Stimulated activated naive CD8-positive, alpha-beta T cell treated with anti-CD3 and anti-CD28 coated beads, Interleukin-15, Interleukin-2, amounts not matched to agents 100 U/mL and 50 U/mL, for 24 hours (primary cell): Measurements from ENCODE around the gene PKP3.
"Not testable (repeated sequence)": the region's sequence is repeated elsewhere in the genome, so short reads cannot be mapped to it uniquely, and the experiment has no call there.

Source experiments
- ATAC-seq: fragments of 150-1000 bp; cut with Tn5 transposase; one replicate; pipeline ENCODE4 v1.10.0; 2021
- DNase-seq: peaks from one replicate; pipeline ENCODE4 v3.0.0; 2021

PKP3 gene

GRCh38 chr11:394034-394857 is at the start of gene PKP3:
PKP3 (plus strand) TSS chr11:394209; CDS start chr11:394293, 84 bp downstream.
- DNase-seq, result no peak
- ATAC-seq, result no peak

DNA sequence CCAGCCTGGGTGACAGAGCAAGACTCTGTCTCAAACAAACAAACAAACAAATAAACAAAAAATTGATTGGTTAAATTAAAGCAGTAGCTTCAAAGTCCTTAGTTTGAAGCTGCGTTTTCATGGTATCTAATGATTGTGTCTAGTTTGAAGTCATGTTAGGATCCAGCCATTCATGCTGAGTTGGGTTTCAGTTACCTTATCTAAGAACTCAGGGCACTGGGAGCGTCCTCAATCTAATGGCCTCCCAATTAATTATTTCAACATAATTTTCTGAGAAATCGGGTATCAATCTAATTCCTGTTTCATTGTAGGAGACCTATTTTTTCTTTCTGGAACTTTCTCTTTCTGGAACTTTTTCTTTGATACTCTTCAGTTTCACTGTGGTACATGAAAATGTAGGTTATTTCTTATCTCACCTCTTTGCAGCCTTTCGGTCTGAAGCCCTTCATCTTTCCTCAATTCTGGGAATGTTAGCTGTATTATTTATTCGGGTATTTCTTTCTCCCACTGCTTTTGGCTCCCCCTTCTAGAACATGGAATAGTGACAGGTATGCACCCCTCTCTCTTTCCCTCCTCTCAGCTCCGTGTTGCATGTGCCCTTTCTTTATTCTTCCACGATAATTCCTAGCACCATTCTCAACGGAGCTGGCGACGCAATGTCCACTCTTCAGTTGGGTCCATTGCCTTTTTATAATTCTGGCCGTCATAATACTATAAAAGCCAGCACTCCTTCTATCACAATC is 49.0 kb upstream of the PKP3 start:
- DNase-seq, result no peak
- ATAC-seq, result no peak

DNA sequence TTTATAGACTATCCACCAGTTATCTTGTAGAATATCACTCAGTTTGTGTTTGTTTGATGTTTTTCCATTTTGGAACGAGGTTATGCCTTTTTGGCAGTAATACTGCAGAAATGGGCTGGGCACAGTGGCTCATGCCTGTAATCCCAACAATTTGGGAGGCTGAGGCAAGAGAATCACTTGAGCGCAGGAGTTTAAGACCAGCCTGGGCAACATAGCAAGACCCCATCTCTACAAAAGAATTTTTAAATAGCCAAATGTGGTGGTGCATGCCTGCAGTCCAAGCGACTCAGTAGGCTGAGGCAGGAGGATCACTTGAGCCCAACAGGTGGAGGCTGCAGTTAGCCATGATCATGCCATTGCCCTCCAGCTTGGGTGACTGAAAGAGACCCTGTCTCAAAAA is 47.5 kb upstream of the PKP3 start:
- ATAC-seq (no peak), DNase-seq (no peak)

DNA sequence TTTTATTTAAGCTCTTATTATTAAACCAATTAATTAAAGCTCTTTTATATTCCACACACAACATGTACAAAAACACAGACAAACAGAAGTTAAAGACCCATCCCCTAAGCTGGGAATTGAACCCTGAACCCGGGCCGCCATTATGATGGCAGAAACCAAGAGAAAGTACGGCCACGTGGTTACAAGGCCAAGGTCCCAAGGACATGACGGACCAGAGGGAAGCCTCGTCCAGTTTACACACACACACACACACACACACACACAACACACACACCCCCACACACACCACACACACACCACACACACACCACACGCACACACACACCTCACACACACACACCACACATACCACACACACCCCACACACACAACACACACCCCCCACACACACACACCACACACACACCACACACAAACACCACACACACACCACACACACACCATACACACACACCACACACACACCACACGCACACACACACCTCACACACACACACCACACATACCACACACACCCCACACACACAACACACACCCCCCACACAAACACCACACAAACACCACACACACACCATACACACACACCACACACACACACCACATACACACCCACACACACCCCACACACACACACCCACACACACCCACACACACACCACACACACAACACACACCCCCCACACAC is 44.6 kb upstream of the PKP3 start:
- not testable (repeated sequence) for DNase-seq, ATAC-seq

GRCh38 chr11:350033-350722 is 43.8 kb upstream of the PKP3 start:
- not testable (repeated sequence) for ATAC-seq, DNase-seq

DNA sequence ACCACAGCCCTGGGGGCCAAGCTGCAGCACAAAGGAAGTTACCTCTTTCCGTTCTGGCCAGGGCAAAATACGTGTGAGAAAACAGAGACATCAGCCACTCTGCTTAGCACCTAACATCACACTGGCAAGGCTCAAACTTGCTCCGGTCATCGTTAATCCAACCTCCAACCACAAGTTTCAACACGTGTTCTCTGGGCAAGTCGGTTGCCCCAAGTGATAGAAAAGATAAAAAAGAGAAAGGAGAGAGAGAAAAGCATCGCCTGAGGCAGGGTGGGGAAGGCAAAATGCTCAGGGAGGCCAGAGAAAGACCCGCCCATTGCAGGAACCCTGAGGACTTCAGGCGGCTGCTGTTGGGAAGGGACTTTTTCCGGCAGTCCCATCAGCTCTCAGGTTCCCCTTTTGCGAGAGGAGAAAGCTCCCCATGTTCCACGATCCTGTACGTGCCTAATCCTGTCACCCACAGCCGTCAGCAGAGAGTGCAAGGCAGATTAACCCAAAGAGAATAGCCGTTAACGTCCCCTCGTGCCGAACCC is 43.2 kb upstream of the PKP3 start:
- DNase-seq, result no peak
- ATAC-seq, result no peak

DNA sequence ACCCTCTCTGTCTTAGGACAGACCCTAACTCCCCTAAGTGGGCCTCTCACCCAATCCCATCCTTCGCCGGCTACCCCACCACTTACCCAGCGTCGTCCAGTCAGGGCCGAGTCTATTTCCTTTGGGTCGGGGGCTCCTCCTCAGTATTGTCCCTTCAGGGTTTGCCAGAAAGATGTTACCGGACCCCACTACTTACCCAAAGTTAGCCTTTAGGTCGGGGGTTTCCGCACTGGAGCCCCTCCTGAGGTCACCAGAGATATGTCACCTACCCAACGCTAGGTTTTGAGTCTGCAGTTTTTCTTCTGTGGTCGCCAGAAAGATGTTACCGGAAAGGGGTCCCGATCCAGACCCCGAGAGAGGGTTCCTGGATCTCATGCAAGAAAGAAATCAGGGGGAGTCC is 42.6 kb upstream of the PKP3 start:
- DNase-seq, result no peak
- ATAC-seq, result no peak

DNA sequence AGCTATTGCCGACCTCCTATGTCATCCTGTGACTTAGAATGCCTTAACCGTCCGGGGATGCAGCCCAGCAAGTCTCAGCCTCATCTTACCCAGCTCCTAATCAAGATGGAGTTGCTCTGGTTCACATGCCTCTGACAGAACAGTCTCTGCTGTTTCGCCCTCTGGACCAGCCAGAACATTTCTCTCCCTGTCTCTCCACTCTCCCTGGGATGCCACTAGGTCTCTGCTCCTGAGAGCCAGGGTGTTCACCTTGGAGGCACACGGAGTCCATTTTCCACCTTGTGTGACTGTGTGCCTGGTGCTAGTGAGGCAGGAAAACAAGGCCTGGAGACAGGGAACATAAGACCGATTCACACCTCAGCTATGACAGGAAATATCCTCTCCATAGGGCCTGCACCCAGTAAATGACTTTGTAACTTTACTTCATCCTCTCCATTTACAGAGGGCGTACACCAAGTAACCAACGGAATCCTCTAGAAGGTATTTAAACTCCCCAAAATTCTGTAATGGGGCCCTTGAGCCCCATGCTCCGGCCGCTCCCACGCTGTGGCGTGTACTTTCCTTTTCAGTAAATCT is 41.5 kb upstream of the PKP3 start:
- ATAC-seq, result no peak
- DNase-seq, result no peak

DNA sequence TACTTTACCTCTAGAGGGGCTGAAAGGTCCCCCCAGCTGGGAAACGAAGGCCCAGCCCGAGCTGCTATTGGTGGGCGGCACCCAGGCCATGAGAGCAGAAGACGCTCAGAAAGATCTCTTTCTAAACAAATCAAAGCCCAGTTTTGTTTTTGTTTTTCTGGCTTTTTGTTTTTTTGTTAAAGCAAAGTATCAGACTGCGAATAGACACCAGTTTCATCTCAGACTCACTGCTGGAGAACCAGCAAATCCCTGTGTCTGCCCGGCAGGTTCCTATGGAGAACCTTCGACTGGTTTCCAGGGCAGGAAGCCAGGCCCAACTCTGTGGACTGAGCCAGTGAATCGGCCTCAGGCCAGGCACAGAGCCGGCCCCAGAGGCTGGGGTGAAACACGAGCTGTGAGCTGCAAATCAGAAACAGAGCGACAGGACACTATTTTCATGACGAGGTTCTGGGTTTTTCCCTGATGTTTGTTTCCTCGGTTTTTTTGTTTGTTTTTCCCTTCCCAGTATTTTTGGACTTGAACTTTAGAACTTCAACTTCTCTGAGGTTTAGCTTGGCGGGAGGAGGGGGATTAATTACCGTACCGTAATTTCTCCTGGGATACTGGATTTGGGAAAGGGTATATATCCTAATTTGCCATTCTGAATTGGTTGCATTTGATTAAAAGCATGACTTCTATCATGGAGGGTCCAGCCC is 40.7 kb upstream of the PKP3 start:
- no peak for DNase-seq
- ATAC-seq, result no peak

GRCh38 chr11:355581-356458 is 38.2 kb upstream of the PKP3 start:
- ATAC-seq (peak; percentile 66), DNase-seq (peak; percentile 90)

DNA sequence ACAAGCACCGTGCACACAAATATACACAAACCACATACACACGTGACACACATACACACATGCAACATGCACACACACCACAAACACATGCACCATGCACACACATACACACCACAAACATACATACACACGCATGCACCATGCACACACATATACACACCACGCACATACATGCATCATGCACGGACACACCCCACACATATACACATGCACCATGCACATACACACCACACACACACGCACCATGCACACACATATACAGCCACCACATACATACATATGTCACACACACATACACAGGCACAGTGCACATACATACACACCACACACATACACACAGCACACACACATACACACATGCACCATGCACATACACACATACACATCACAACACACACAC is 37.4 kb upstream of the PKP3 start:
- no peak for DNase-seq
- ATAC-seq, result no peak

DNA sequence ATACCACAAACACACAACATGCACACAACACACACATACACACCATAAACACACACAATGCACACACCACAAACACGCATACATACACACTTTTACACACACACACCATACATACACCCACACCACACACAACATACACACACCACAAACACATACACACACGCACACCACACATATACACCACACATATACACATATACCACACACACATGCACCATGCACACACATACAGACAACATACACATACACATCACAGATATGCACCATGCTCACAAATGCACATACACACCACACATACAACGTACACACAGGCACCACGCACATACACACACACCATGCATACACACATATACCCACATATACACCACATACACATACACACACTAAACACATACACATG is 36.4 kb upstream of the PKP3 start:
- DNase-seq (no peak), ATAC-seq (no peak)

DNA sequence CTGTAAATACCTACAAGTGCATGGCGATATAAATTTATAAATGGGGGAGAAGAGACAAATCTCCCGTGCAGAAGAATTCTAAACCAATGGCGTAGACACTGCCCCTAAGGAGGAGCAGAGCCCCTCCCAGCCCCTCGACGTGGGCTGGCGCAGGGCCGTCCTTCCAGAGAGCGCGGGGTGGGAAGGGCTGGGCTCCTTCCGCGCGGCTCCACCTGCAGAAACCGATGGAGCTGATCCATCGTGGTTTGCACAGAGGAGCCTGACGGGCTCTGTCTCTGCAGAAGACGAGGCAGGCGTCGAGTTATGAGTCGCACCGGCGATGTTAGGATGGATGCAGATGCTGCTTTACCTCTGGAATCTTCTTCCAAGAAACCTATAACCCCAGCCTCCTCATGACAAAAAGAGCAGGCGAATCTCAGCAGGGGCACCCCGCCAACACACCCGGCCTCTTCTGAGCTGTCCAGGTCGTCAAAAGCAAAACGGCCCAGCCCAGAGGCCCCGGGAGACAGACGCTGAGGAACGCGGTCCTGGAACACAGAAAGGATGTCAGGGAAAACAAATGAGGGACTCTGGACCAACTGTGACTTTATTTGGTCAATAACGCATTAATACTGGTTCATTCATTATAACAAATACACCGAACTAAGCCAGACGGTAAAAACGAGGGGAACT is 35.7 kb upstream of the PKP3 start:
- DNase-seq (no peak), ATAC-seq (no peak)

DNA sequence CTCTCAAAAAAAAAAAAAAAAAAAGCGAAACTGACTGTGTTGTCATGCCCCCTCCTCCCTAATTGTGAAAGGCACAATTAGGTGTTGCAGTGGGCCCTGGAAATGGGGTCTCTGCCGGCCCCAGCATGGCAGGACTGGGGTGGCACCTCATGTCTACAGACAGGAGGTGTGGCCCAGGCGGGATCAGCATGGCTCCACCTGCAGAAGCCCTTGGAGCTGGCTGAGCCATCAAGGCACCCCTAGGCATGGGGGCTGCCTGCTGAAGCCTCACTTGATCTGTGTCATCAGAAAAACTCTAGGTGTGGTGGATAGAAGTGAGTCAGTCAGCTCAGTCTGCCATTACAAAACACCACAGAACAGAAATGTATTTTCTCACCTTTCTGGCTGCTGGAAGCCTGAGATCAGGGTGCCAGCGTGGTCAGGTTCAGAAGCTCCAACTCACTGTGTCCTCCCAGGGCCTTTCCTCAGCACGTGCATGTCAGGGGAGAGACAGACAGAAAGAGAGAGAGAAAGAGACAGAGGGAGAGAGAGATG is 34.8 kb upstream of the PKP3 start:
- ATAC-seq (peak; percentile 57), DNase-seq (peak; percentile 50)

GRCh38 chr11:360326-361280 is 33.4 kb upstream of the PKP3 start:
- DNase-seq, result no peak
- no peak for ATAC-seq

- ATAC-seq (no peak), DNase-seq (no peak)
Observed at GRCh38 chr11:362642-363442, 31.2 kb upstream of the PKP3 start.

GRCh38 chr11:363443-363805 is 30.6 kb upstream of the PKP3 start:
- not testable (repeated sequence) for ATAC-seq, DNase-seq
